DMS 273 treated with DMSO at 0.1 percent for 48 hours (cell line): ENCODE data around the gene MARCHF10.
"Not testable (repeated sequence)": the region's sequence is repeated elsewhere in the genome, so short reads cannot be mapped to it uniquely, and the experiment has no call there.

ENCODE experiments used
- DNase-seq: peaks from one replicate; lab custom pipeline; 2025; lab: John Stamatoyannopoulos, UW

MARCHF10 gene

GRCh38 chr17:62807812-62808575, at the start of gene MARCHF10:
Gene MARCHF10, minus strand, starts transcription at chr17:62808314. Its CDS starts 6,579 bp downstream, at chr17:62801735.
- no peak for DNase-seq

- DNase-seq: no peak
Observed at GRCh38 chr17:62857526-62857925, 49.4 kb upstream of the MARCHF10 start.

GRCh38 chr17:62856594-62856993, 48.5 kb upstream of the MARCHF10 start:
- DNase-seq: no peak

- no peak for DNase-seq
Observed at GRCh38 chr17:62855156-62855555, 47.0 kb upstream of the MARCHF10 start.

- DNase-seq: no peak
Observed at GRCh38 chr17:62854098-62854680, 46.1 kb upstream of the MARCHF10 start.

- no peak for DNase-seq
Observed at GRCh38 chr17:62852195-62852594, 44.1 kb upstream of the MARCHF10 start.

GRCh38 chr17:62849591-62850415, 41.7 kb upstream of the MARCHF10 start:
- not testable (repeated sequence) for DNase-seq

- DNase-seq: no peak
Observed at GRCh38 chr17:62848334-62848733, 40.2 kb upstream of the MARCHF10 start.

- DNase-seq: no peak
Observed at GRCh38 chr17:62847426-62847825, 39.3 kb upstream of the MARCHF10 start.

GRCh38 chr17:62840871-62841270, 32.8 kb upstream of the MARCHF10 start:
- DNase-seq: no peak

- not testable (repeated sequence) for DNase-seq
Observed at GRCh38 chr17:62833816-62834215, 25.7 kb upstream of the MARCHF10 start.

- no peak for DNase-seq
Observed at GRCh38 chr17:62832405-62832804, 24.3 kb upstream of the MARCHF10 start.

GRCh38 chr17:62831066-62831465, 23.0 kb upstream of the MARCHF10 start:
- DNase-seq: not testable (repeated sequence)

GRCh38 chr17:62827746-62828485, 19.8 kb upstream of the MARCHF10 start:
- DNase-seq: no peak

GRCh38 chr17:62826956-62827355, 18.8 kb upstream of the MARCHF10 start:
- DNase-seq: no peak

GRCh38 chr17:62825182-62825581, 17.1 kb upstream of the MARCHF10 start:
- DNase-seq: no peak

- DNase-seq: no peak
Observed at GRCh38 chr17:62824290-62825131, 16.4 kb upstream of the MARCHF10 start.

GRCh38 chr17:62823111-62823893, 15.2 kb upstream of the MARCHF10 start:
- no peak for DNase-seq

GRCh38 chr17:62822080-62822904, 14.2 kb upstream of the MARCHF10 start:
- DNase-seq: no peak
